T47D (cell line): ENCODE measurements around the gene FDXACB1.
A peak's percentile ranks its signal among the peaks of the same experiment; 100 is the strongest.

Source experiments
- DNase-seq, 2 experiments: peaks; one replicate each; pipeline versions ENCODE4 v3.0.0 to v3.0.0-alpha.2; 2011 to 2012; ENCODE audit warnings: low read depth in 1 of 2, low spot score in 1 of 2
- JUND ChIP-seq: IDR thresholded peaks from 2 replicates; pipeline ENCODE4 v1.6.1; 2012; ENCODE audit warnings: low read depth
- in situ Hi-C: cut with HindIII; loops from 2 replicates; pipeline ENCODE4 v1.10.0; 2016; ENCODE audit warnings: low sequenced_read_pairs, low pct_unique_long_range_greater_than_20kb

FDXACB1 gene

GRCh38 chr11:111846063-111846462 is 32.9 kb downstream of the FDXACB1 start:
- no peak for DNase-seq
- TF ChIP-seq JUND, result no peak
- in situ Hi-C loops, result no loop called here

DNA sequence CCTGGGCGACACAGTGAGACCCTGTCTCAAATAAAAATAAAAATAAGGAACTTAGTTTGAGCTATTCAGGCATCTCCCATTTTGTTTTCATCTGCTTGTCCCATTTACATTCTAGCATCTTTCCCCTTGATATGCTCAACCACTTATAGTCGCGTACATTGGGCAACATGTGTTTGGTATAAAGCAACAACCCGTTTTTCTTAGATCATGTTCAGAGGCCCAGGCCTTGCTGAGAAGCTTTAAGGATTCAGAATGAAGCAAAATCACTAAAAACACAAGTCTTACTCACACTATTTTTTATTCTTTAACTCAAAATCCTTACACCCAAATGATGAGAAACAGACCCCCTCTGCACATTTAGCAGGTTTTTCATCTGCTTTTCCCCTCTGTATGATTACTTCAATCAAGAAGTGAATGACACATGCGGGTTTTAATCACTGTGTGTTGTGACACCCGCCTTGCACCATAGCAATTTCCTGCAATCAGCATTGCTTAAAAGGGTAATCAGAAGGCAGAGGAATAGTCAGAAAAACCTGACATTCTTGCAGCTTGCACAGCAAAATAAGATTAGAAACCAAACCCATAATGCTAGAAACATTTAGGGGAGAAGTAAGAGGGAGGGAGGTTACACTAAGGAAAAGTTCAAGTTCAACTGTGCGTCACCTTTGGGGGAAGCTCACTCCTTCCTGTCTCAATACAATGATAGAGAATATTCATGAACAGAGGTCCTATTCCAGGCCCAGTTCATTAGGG is 33.5 kb downstream of the FDXACB1 start:
- in situ Hi-C loops, result no loop called here
- no peak for DNase-seq
- no peak for TF ChIP-seq JUND

DNA sequence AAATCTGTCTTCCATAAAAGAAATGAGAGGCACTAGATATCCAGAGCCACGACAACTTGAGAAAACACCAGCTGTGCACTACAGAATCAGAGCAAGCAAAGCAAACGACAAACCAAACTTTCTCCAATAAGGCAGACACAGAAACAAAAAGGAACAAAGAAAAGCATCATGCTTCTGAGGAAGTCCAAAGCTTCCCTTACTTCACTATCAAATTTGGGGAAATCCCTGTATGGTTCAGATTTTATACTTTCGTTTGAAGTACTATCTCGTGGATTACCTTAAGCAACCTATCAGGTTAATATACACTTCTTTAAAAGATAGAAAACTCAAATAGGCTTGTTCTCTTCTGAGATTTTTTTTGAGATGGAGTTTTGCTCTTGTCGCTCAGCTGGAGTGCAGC is 35.3 kb downstream of the FDXACB1 start:
- TF ChIP-seq JUND, result no peak
- in situ Hi-C loops, result no loop called here
- DNase-seq, result no peak

DNA sequence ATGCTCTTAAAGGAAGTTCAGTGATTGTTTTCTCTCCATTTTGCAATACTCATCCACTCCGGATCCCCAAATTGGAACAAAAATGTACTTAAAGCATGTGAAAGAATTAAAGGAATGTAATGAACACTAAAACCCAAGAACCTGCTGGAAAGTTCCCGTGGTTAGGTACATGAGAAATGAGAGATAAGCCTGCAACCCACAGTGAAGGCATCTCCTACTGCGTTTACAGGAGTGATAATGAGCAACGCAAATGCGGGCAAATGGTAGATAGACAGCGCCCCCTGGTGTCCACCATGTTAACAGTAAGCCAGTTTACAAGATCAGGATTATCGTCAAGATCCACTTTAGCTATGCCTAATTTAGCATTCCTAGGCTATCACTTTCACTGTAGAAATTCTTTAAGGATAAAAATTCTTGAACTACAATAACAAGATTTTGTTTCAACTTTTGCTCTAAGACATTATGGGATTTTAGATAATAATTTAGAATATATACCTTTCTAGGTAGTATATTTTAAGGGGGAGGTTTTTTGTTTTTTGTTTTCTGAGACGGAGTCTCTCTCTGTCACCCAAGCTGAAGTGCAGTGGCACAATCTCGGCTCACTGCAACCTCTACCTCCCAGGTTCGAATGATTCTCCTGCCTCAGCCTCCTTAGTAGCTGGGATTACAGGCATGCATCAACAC is 37.5 kb downstream of the FDXACB1 start:
- TF ChIP-seq JUND, result no peak
- in situ Hi-C loops, result no loop called here
- DNase-seq, result peak; percentile 55 to 85

DNA sequence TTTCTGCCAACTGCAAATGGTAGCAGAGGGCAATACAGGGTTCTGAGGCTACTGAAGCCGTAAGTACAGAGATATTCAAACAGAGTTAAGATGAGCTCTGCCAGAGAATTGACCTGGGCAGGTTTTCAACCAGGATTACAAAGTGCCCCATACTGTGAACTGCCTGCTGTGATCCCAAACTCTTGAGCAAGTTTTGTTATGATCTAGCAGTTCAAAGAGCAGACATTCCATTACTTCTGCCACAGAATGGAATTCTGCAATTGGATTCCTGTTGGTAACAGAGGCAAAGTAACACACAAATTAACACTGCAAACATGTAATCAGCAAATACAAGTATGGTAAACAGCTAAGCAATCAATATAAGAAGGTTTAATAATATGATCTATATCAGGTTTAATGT is 38.8 kb downstream of the FDXACB1 start:
- in situ Hi-C loops, result no loop called here
- no peak for TF ChIP-seq JUND
- DNase-seq, result no peak

DNA sequence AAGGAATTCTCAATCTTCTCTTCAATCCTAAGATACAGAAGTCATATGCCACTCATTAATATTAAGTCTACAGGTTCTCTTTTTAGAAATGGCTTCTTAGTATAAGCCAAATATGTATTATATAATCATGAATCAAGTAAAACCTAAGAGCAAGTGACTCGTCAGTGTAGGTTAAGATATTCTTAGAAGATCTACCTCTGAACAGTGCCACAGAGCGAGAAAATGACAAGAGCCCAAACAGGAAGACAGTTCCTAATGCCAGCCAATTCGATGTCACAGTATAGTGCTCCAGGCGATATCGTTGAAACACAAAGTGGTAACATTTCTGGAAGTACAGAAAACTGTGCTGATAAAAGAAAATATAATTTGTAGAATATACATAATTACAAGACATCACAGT is 40.9 kb downstream of the FDXACB1 start:
- in situ Hi-C loops, result no loop called here
- no peak for TF ChIP-seq JUND
- DNase-seq, result no peak

- TF ChIP-seq JUND, result no peak
Measured at GRCh38 chr11:111837366-111837891, 41.5 kb downstream of the FDXACB1 start.

GRCh38 chr11:111836721-111837120 is 42.2 kb downstream of the FDXACB1 start:
- DNase-seq, result no peak
- in situ Hi-C loops, result no loop called here
- no peak for TF ChIP-seq JUND

More at GRCh38 chr11:111837366-111837891, 41.5 kb downstream of the FDXACB1 start:
- DNase-seq, result no peak
- in situ Hi-C loops, result no loop called here

DNA sequence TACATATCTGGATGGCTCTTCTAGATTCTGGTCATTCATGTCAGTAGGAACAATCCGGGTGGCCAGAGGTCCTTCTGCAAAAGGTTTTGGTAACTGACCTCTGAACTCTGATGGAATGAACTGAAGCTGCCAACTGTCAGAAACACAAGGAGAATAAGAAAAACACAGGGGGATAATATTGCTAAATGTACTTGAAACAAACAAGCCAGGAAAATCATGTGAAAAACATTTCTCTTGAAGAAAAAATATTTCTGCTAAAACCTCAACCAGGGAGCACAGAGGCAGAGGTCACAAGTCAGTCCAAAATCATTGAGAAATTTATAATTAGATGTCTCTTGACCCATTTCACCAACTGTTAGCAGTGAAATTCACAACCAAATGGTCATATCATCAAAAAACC is 42.8 kb downstream of the FDXACB1 start:
- in situ Hi-C loops, result no loop called here
- TF ChIP-seq JUND, result no peak
- no peak for DNase-seq

DNA sequence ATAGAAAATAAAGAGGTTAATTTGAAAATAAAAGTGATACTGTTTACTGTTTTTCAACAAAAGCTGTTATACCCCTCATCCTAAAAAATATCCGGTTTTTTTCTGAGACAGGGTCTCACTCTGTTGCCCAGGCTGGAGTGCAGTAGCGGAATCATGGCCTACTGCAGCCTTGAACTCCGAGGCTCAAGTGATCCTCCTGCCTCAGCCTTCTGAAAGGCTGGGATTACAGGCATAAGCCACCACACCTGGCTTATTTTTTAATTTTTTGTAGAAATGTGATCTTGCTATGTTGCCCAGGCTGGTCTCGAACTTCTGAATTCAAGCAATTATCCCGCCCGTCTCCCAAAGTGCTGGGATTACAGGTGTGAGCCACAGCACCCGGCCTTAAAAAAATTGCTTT is 43.3 kb downstream of the FDXACB1 start:
- TF ChIP-seq JUND, result no peak
- no peak for DNase-seq
- in situ Hi-C loops, result no loop called here

DNA sequence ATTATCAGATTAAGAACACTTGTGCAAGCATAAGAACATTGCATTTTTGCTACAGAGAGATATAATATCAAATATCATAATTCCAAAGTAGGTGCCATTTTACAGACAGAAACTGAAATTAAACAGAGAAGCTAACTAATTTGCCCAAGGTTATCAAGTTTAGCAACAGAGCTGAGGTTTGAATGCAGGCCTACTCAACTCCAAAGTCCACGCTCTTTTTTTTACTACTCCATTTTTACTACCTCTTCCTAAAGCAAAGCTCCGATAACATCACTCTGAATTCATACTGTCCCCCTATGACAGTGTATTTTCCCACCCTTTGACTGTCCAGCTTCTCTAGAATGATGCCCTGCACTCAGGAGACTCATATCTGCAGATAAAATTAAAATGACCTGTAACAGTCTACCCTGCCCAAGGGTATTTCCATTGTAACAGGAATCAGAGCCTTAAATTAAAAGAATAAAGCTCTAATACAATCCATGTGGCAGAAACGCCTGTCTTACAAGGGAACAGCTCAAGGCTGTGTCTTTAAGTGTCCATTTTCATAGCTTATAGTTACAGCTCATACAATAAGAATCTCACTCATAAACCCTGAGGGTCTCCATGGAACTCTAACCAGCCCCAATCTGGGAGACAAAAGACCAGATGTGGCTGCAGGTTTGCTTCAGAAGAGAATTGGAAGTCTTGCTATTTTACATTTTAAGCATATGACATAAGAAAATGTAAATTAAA is 44.4 kb downstream of the FDXACB1 start:
- no peak for DNase-seq
- no peak for TF ChIP-seq JUND
- in situ Hi-C loops, result no loop called here

GRCh38 chr11:111833524-111833923 is 45.4 kb downstream of the FDXACB1 start:
- peak in 1 of 2 experiments; percentile 15 for DNase-seq
- in situ Hi-C loops, result no loop called here
- no peak for TF ChIP-seq JUND
